Hepatocyte (in vitro differentiated cells): ENCODE data around the gene SORCS2. TPM values are rescaled to one million over a fixed set of nuclear protein-coding genes. Genes with fewer than 3 reads are reported as not detected.

Source experiments
- DNase-seq: peaks from one replicate; pipeline ENCODE4 v3.0.0-alpha.2; 2016; ENCODE audit warnings: low spot score
- H2AFZ ChIP-seq: fragments of 200-600 bp; sonication (generic); 2 replicates; pipeline ENCODE4 v1.6.0; 2016; ENCODE audit warnings: antibody characterized with exemption, mild to moderate bottlenecking
- H3K27ac ChIP-seq: fragments of 200-600 bp; sonication (generic); 2 replicates; pipeline ENCODE4 v1.5.1; 2016; ENCODE audit warnings: mild to moderate bottlenecking
- H3K27me3 ChIP-seq: fragments of 200-600 bp; sonication (generic); 2 replicates; pipeline ENCODE4 v1.6.1; 2016
- H3K36me3 ChIP-seq: fragments of 200-600 bp; sonication (generic); replicated peaks from 2 replicates; pipeline ENCODE4 v1.5.1; 2016; ENCODE audit warnings: low read depth; ENCODE audit not compliant: insufficient read depth
- H3K4me1 ChIP-seq: fragments of 200-600 bp; sonication (generic); 2 replicates; pipeline ENCODE4 v1.5.1; 2016; ENCODE audit warnings: mild to moderate bottlenecking, moderate library complexity; ENCODE audit not compliant: insufficient read depth
- H3K4me2 ChIP-seq: fragments of 200-600 bp; sonication (generic); 2 replicates; pipeline ENCODE4 v1.6.0; 2016
- H3K4me3 ChIP-seq: fragments of 200-600 bp; sonication (generic); 2 replicates; pipeline ENCODE4 v1.5.1; 2016; ENCODE audit warnings: mild to moderate bottlenecking
- H3K79me2 ChIP-seq: fragments of 200-600 bp; sonication (generic); 2 replicates; pipeline ENCODE4 v1.6.0; 2017; ENCODE audit warnings: mild to moderate bottlenecking
- H3K9me2 ChIP-seq: fragments of 200-600 bp; sonication (generic); replicated peaks from 2 replicates; pipeline ENCODE4 v1.6.0; 2017; ENCODE audit warnings: mild to moderate bottlenecking; ENCODE audit not compliant: insufficient read depth
- H3K9me3 ChIP-seq: fragments of 200-600 bp; sonication (generic); 2 replicates; pipeline ENCODE4 v1.5.1; 2016; ENCODE audit warnings: low read depth, mild to moderate bottlenecking
- H4K20me1 ChIP-seq: fragments of 200-600 bp; sonication (generic); 2 replicates; pipeline ENCODE4 v1.6.0; 2016; ENCODE audit warnings: mild to moderate bottlenecking; ENCODE audit not compliant: insufficient read depth, poor library complexity, severe bottlenecking
- CTCF ChIP-seq: fragments of 200-600 bp; sonication (generic); IDR thresholded peaks from 2 replicates; pipeline ENCODE4 v1.5.1; 2016; ENCODE audit warnings: antibody characterized with exemption, mild to moderate bottlenecking; ENCODE audit not compliant: poor library complexity
- EZH2 ChIP-seq: fragments of 200-600 bp; sonication (generic); IDR thresholded peaks from 2 replicates; pipeline ENCODE4 v1.6.1; 2016; ENCODE audit warnings: antibody characterized with exemption, mild to moderate bottlenecking, borderline replicate concordance
- EZH2phosphoT487 ChIP-seq: fragments of 200-600 bp; sonication (generic); IDR thresholded peaks from one replicate; pipeline ENCODE4 v1.6.1; 2018; ENCODE audit warnings: antibody characterized with exemption, mild to moderate bottlenecking, low read depth, moderate library complexity; ENCODE audit not compliant: unreplicated experiment, severe bottlenecking
- WGBS: methylation state at CpG from one replicate; pipeline ENCODE4 v1.1.6; 2016; ENCODE audit warnings: low lambda C conversion rate; ENCODE audit errors: missing lambda C conversion rate; 5-methylcytosine and 5-hydroxymethylcytosine counted together
- polyA plus RNA-seq: library from polyadenylated mRNA; unstranded; fragments of >200 nt; fragmentation: Nextera tagmentation; extraction: Ambion mirVana; gene quantifications from 2 replicates; pipeline ENCODE4 v1.2.1, GENCODE V29; 2016
- total RNA-seq: library from RNA; depleted of rRNA; stranded (reverse); fragments of >200 nt; gene quantifications from 2 replicates; pipeline ENCODE4 v1.2.3, GENCODE V29; 2014

Gene SORCS2
- total and polyA plus RNA-seq, 2 experiments from 2014 or later, result 1.6 to 4.8 TPM

- no peak overlapping the region for H2AFZ ChIP-seq
- no peak for DNase-seq
- no peaks in the 10 kb centered on the region for H3K36me3 ChIP-seq
- TF ChIP-seq CTCF (no peak), EZH2phosphoT487 (no peak), EZH2 (no peak)
- peaks cover 3% of the 10 kb centered on the region for H3K27me3 ChIP-seq
- no peaks in the 10 kb centered on the region for H3K9me3 ChIP-seq
- WGBS, result 76% methylated on average over 18 of the region's 18 CpGs
- no peak overlapping the region for H3K4me3 ChIP-seq
- H3K9me2 ChIP-seq, result no peaks in the 10 kb centered on the region
- no peak overlapping the region for H3K4me2 ChIP-seq
- no peaks in the 10 kb centered on the region for H3K79me2 ChIP-seq
- H3K27ac ChIP-seq, result no peak overlapping the region
- no peaks in the 10 kb centered on the region for H3K4me1 ChIP-seq
- H4K20me1 ChIP-seq, result no peaks in the 10 kb centered on the region
Observed at GRCh38 chr4:7287918-7288280, 95.6 kb downstream of the SORCS2 start.

DNA sequence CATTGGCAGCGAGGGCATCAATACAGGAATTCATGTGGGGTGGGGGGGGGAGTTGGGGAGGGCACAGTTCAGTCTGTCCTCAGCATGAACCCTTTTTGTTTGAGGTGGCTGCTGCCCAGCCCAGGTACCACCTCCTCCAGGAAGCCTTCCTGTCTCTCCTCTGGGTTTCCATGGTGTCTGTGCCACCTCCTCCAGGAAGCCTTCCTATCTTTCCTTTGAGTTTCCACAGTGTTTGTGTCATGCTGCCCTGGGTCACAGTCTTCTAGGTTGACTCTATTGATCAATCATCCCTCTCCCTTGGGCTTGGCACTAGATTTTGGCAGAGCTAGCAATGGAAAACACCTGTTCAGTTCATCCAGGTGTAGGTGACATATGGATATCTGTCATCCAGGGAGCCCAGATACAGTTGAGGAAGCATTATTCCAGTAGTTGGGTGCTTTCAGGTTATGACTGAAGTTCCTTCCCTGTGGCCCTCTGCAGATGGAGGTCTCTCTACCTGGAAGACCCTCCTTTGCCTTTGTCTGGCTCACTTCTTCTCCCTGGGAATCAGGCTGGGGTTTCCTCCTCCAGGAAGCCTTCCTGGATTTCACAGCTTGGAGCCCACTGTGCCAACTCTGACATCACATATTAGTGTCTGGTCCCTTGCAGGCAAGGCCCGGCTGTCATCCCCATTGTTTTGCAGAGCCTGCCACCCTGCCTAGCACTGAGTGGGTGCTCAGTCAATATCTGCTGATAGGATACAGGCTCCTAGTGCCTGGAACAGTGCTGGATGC is 96.6 kb downstream of the SORCS2 start:
- Histone ChIP-seq H3K27me3 (peaks cover 3% of the 10 kb centered on the region), H3K4me1 (no peaks in the 10 kb centered on the region), H4K20me1 (no peaks in the 10 kb centered on the region), H3K79me2 (no peaks in the 10 kb centered on the region), H3K9me2 (no peaks in the 10 kb centered on the region), H2AFZ (no peak overlapping the region), H3K4me2 (no peak overlapping the region), H3K27ac (no peak overlapping the region), H3K9me3 (no peaks in the 10 kb centered on the region), H3K36me3 (no peaks in the 10 kb centered on the region), H3K4me3 (no peak overlapping the region)
- WGBS, result 79% methylated on average over 2 of the region's 2 CpGs
- TF ChIP-seq EZH2phosphoT487, result no peak
- DNase-seq, result no peak

- no peaks in the 10 kb centered on the region for H3K36me3 ChIP-seq
- no peaks in the 10 kb centered on the region for H3K9me3 ChIP-seq
- no peaks in the 10 kb centered on the region for H4K20me1 ChIP-seq
- no peaks in the 10 kb centered on the region for H3K79me2 ChIP-seq
- H2AFZ ChIP-seq, result no peak overlapping the region
- H3K4me2 ChIP-seq, result no peak overlapping the region
- no peaks in the 10 kb centered on the region for H3K9me2 ChIP-seq
- no peak for DNase-seq
- H3K27ac ChIP-seq, result no peak overlapping the region
- TF ChIP-seq CTCF (no peak), EZH2phosphoT487 (no peak), EZH2 (no peak)
- H3K4me3 ChIP-seq, result no peak overlapping the region
- H3K27me3 ChIP-seq, result peaks cover 3% of the 10 kb centered on the region
- WGBS, result 56% methylated on average over 15 of the region's 15 CpGs
- no peaks in the 10 kb centered on the region for H3K4me1 ChIP-seq
Observed at GRCh38 chr4:7289589-7289988, 97.3 kb downstream of the SORCS2 start.

GRCh38 chr4:7291372-7292114 is 99.2 kb downstream of the SORCS2 start:
- H3K4me2 ChIP-seq, result no peak overlapping the region
- DNase-seq, result no peak

More at GRCh38 chr4:7291372-7292114, 99.2 kb downstream of the SORCS2 start:
- Histone ChIP-seq H2AFZ (no peak overlapping the region), H3K36me3 (no peaks in the 10 kb centered on the region), H3K4me1 (no peaks in the 10 kb centered on the region), H3K79me2 (no peaks in the 10 kb centered on the region), H3K27ac (no peak overlapping the region), H3K4me3 (no peak overlapping the region), H3K9me2 (no peaks in the 10 kb centered on the region), H3K9me3 (no peaks in the 10 kb centered on the region), H4K20me1 (no peaks in the 10 kb centered on the region), H3K27me3 (peaks cover 3% of the 10 kb centered on the region)
- 75% methylated on average over 19 of the region's 19 CpGs for WGBS
- TF ChIP-seq EZH2phosphoT487 (no peak), EZH2 (no peak), CTCF (no peak)
